ENCODE results near the gene MPZL3.

- TF ChIP-seq CTCF (IDR thresholded peaks at IDR 0.05; ENCODE audit: low read depth, low read length) (no peak), EZH2phosphoT487 (IDR thresholded peaks at IDR 0.05; ENCODE audit: low read depth) (no peak)
Measured at GRCh38 chr11:118200901-118201680, 51.1 kb downstream of the MPZL3 start.

Data from OCI-LY3 (cell line).